Sigmoid colon (tissue), 7 donors: ENCODE measurements around the gene SPTBN1. TPM values are rescaled to one million over a fixed set of nuclear protein-coding genes. Genes with fewer than 3 reads are reported as not detected.
"Not testable (repeated sequence)": the region's sequence is repeated elsewhere in the genome, so short reads cannot be mapped to it uniquely, and the experiment has no call there.

Experiments used
- DNase-seq: peaks from one replicate; pipeline ENCODE4 v3.0.0-alpha.2; 2019
- H3K27ac ChIP-seq, 4 donors: fragments of 200-600 bp; sonication (generic); one replicate each; pipeline ENCODE4 v1.5.1; 2016 to 2019; ENCODE audit warnings: mild to moderate bottlenecking in 1 of 4
- H3K27me3 ChIP-seq, 3 donors: fragments of 200-600 bp; sonication (generic); one replicate each; pipeline ENCODE4 v1.5.1; 2019; ENCODE audit warnings: mild to moderate bottlenecking in 1 of 3
- H3K36me3 ChIP-seq, 4 donors: fragments of 200-600 bp; sonication (generic); one replicate each; pipeline ENCODE4 v1.5.1; 2016 to 2019
- H3K4me1 ChIP-seq, 4 donors: fragments of 200-600 bp; sonication (generic); one replicate each; pipeline ENCODE4 v1.5.1; 2017 to 2019
- H3K4me3 ChIP-seq, 4 donors: fragments of 200-600 bp; sonication (generic); one replicate each; pipeline ENCODE4 v1.5.1; 2017 to 2019; ENCODE audit warnings: mild to moderate bottlenecking in 2 of 4, moderate library complexity in 1 of 4
- H3K9me3 ChIP-seq, 4 donors: fragments of 200-600 bp in 3 of 4; sonication (generic) in 3 of 4; one replicate each; pipeline versions ENCODE4 v1.5.1 to v1.6.1; 2013 to 2019
- CTCF ChIP-seq, 4 experiments: fragments of 450-650 bp in 3 of 4; fragments of 200-600 bp in 1 of 4; IDR thresholded peaks; one replicate each; pipeline ENCODE4 v1.5.1; 2016 to 2019; ENCODE audit warnings: antibody characterized with exemption in 4 of 4, mild to moderate bottlenecking in 3 of 4, moderate library complexity in 2 of 4
- EP300 ChIP-seq, 4 donors: sonication (generic); formaldehyde crosslinking; IDR thresholded peaks; one replicate each; pipeline ENCODE4 v1.6.1; 2017; ENCODE audit warnings: antibody characterized with exemption in 4 of 4
- POLR2A ChIP-seq, 2 donors: fragments of 450-650 bp; IDR thresholded peaks; one replicate each; pipeline ENCODE4 v1.6.1; 2016; ENCODE audit warnings: antibody characterized with exemption in 2 of 2, mild to moderate bottlenecking in 2 of 2, moderate library complexity in 2 of 2
- POLR2AphosphoS5 ChIP-seq, 4 donors: sonication (generic); formaldehyde crosslinking; IDR thresholded peaks; one replicate each; pipeline ENCODE4 v1.6.1; 2017; ENCODE audit warnings: antibody characterized with exemption in 4 of 4
- WGBS, 2 donors: extraction: QIAGEN DNeasy Blood & Tissue Kit; methylation state at CpG; one replicate each; pipeline ENCODE4 v1.1.7; 2013; 5-methylcytosine and 5-hydroxymethylcytosine counted together
- intact Hi-C: fragments of 100-400 bp; cut with DNase I; formaldehyde crosslinking; loops from one replicate; pipeline ENCODE4 v1.15.1; 2023
- polyA plus RNA-seq, 3 donors: library from polyadenylated mRNA; stranded (reverse); fragments of 200-250 nt; gene quantifications; one replicate each; pipeline ENCODE4 v1.2.3, GENCODE V29; 2013
- total RNA-seq, 4 donors: library from RNA; depleted of rRNA; stranded (reverse); fragments of >200 nt; gene quantifications; one replicate each; pipeline ENCODE4 v1.1.0, GENCODE V29; 2016
- donor health status: healthy with polysubstance abuse.
- donor health status: Bipolar disorder and iron deficiency.
- donor health status: healthy.

SPTBN1 gene
- total and polyA plus RNA-seq, 7 donors, result 23.1 to 273 (median 169) TPM

DNA sequence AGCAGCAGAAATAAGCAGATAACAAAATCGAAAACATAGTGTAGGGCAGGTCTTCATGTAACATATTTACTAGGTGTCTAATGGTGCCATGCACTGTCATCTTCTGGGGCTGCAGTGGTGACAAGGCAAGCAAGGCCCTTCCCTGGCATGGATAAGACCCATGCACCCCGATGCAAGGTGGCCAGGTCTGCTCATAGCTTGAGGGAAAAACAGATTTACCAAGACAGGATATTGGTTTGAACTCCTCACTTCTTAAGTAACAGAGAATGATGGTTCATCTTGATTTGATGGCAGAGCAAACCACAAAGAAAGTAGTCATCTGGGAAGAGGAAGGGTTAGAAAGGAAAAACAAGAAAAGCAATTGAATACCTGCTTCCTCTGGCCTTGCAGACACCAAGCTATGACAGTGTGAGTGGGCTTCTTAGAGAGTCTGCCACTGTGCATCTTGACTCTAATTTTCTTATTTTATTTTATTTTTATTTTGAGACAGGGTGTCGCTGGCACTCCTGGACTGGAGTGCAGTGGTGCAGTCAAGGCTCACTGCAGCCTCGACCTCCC lies 231.5 kb downstream of the SPTBN1 start:
- 79 to 86% methylated on average over 4 of the region's 4 CpGs for WGBS, 2 donors
- H3K4me1 ChIP-seq, result no peaks in the 10 kb centered on the region
- DNase-seq, result no peak
- intact Hi-C loops, result no loop called here
- H3K9me3 ChIP-seq, result no peaks in the 10 kb centered on the region
- H3K27me3 ChIP-seq, result no peaks in the 10 kb centered on the region
- H3K36me3 ChIP-seq, result no peaks in the 10 kb centered on the region
- TF ChIP-seq POLR2AphosphoS5 (IDR thresholded peaks at IDR 0.05) (no peak), CTCF (IDR thresholded peaks at IDR 0.05) (no peak), POLR2A (IDR thresholded peaks at IDR 0.05) (no peak), EP300 (IDR thresholded peaks at IDR 0.05) (no peak)
- no peak overlapping the region for H3K4me3 ChIP-seq
- no peak overlapping the region for H3K27ac ChIP-seq

GRCh38 chr2:54691445-54692135 lies 235.5 kb downstream of the SPTBN1 start:
- no peaks in the 10 kb centered on the region for H3K27me3 ChIP-seq
- no peaks in the 10 kb centered on the region for H3K4me1 ChIP-seq
- H3K27ac ChIP-seq, result no peak overlapping the region
- intact Hi-C loops, result no loop called here
- no peak overlapping the region for H3K4me3 ChIP-seq
- no peaks in the 10 kb centered on the region for H3K36me3 ChIP-seq
- TF ChIP-seq CTCF (IDR thresholded peaks at IDR 0.05) (no peak), POLR2AphosphoS5 (IDR thresholded peaks at IDR 0.05) (no peak), EP300 (IDR thresholded peaks at IDR 0.05) (no peak), POLR2A (IDR thresholded peaks at IDR 0.05) (no peak)
- WGBS, 2 donors, result 35 to 64% methylated on average over 8 of the region's 8 CpGs
- DNase-seq, result no peak
- no peaks in the 10 kb centered on the region for H3K9me3 ChIP-seq

GRCh38 chr2:54692556-54692955 lies 236.4 kb downstream of the SPTBN1 start:
- no peaks in the 10 kb centered on the region for H3K27me3 ChIP-seq
- no peaks in the 10 kb centered on the region for H3K4me1 ChIP-seq
- H3K9me3 ChIP-seq, result no peaks in the 10 kb centered on the region
- H3K4me3 ChIP-seq, result no peak overlapping the region
- TF ChIP-seq CTCF (IDR thresholded peaks at IDR 0.05) (no peak), POLR2A (IDR thresholded peaks at IDR 0.05) (no peak), EP300 (IDR thresholded peaks at IDR 0.05) (no peak), POLR2AphosphoS5 (IDR thresholded peaks at IDR 0.05) (no peak)
- intact Hi-C loops, result no loop called here
- no peak overlapping the region for H3K27ac ChIP-seq
- H3K36me3 ChIP-seq, result no peaks in the 10 kb centered on the region
- no peak for DNase-seq

- Histone ChIP-seq H3K4me3 (no peak overlapping the region), H3K36me3 (no peaks in the 10 kb centered on the region), H3K27ac (no peak overlapping the region), H3K27me3 (no peaks in the 10 kb centered on the region), H3K9me3 (no peaks in the 10 kb centered on the region), H3K4me1 (no peaks in the 10 kb centered on the region)
- no peak for TF ChIP-seq POLR2A (IDR thresholded peaks at IDR 0.05)
- no peak for TF ChIP-seq POLR2AphosphoS5 (IDR thresholded peaks at IDR 0.05)
- no peak for TF ChIP-seq EP300 (IDR thresholded peaks at IDR 0.05)
- no peak for TF ChIP-seq CTCF (IDR thresholded peaks at IDR 0.05)
- intact Hi-C loops, result no loop called here
- WGBS, 2 donors, result 95% methylated on average over 4 of the region's 4 CpGs
- no peak for DNase-seq
Measured at GRCh38 chr2:54695378-54695777, 239.3 kb downstream of the SPTBN1 start.

DNA sequence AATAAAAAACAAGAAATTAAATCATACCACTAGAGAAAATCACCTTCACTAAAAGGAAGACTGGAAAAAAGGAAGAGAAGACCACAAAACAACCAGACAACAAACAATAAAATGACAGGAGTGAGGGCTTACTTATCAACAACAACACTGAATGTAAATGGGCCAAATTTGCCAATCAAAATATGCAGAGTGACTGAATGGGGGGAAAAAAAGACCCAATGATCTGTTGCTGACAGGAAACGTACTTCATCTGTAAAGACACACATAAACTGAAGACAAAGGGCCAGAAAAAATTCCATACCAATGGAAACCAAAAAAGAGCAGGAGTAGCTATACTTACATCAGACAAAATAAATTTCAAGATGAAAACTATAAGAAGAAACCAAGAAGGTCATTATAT lies 241.8 kb downstream of the SPTBN1 start:
- H3K9me3 ChIP-seq, result no peaks in the 10 kb centered on the region

DNA sequence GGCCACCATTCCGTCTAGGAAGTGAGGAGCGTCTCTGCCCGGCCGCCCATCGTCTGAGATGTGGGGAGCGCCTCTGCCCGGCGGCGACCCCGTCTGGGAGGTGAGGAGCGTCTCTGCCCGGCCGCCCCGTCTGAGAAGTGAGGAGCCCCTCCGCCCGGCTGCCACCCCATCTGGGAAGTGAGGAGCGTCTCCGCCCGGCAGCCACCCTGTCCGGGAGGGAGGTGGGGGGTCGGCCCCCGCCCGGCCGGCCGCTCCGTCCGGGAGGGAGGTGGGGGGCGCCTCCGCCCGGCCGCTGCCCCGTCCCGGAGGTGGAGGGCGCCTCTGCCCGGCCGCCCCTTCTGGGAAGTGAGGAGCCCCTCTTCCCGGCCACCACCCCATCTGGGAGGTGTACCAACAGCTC lies 242.8 kb downstream of the SPTBN1 start:
- H3K4me3 ChIP-seq, H3K36me3 ChIP-seq, H3K4me1 ChIP-seq, H3K27ac ChIP-seq, intact Hi-C loops, H3K27me3 ChIP-seq, H3K9me3 ChIP-seq, DNase-seq: not testable (repeated sequence)
- 94 to 97% methylated on average over 37 of the region's 37 CpGs for WGBS, 2 donors

More for the DNA sequence above, 241.8 kb downstream of the SPTBN1 start:
- Histone ChIP-seq H3K27me3 (no peaks in the 10 kb centered on the region), H3K36me3 (no peaks in the 10 kb centered on the region), H3K4me3 (no peak overlapping the region), H3K4me1 (no peaks in the 10 kb centered on the region), H3K27ac (no peak overlapping the region)
- intact Hi-C loops, result no loop called here
- no peak for DNase-seq
- WGBS, 2 donors, result 88 to 89% methylated on average over 1 of the region's 1 CpG
- no peak for TF ChIP-seq POLR2AphosphoS5 (IDR thresholded peaks at IDR 0.05)
- no peak for TF ChIP-seq CTCF (IDR thresholded peaks at IDR 0.05)
